Limb (tissue), 2 donors: ENCODE measurements around the gene STAG1.
"Not testable (repeated sequence)": the region's sequence is repeated elsewhere in the genome, so short reads cannot be mapped to it uniquely, and the experiment has no call there.

Source experiments
- DNase-seq, 2 donors: peaks; one replicate each; pipeline ENCODE4 v3.0.0-alpha.2; 2016; ENCODE audit errors: extremely low spot score in 2 of 2

The STAG1 gene

GRCh38 chr3:136650461-136650860, 101.7 kb downstream of the STAG1 start:
- no peak for DNase-seq

- no peak for DNase-seq
Measured at GRCh38 chr3:136645915-136646314, 106.3 kb downstream of the STAG1 start.

- no peak for DNase-seq
Measured at GRCh38 chr3:136644212-136644611, 108.0 kb downstream of the STAG1 start.

- DNase-seq = not testable (repeated sequence)
Measured at GRCh38 chr3:136643380-136643779, 108.8 kb downstream of the STAG1 start.

- no peak for DNase-seq
Measured at GRCh38 chr3:136642711-136643110, 109.5 kb downstream of the STAG1 start.

GRCh38 chr3:136639069-136639468, 113.1 kb downstream of the STAG1 start:
- DNase-seq = no peak

GRCh38 chr3:136637176-136637575, 115.0 kb downstream of the STAG1 start:
- no peak for DNase-seq

- DNase-seq = no peak
Measured at GRCh38 chr3:136634821-136635220, 117.4 kb downstream of the STAG1 start.

GRCh38 chr3:136632625-136633081, 119.5 kb downstream of the STAG1 start:
- DNase-seq = no peak

- no peak for DNase-seq
Measured at GRCh38 chr3:136631424-136631823, 120.8 kb downstream of the STAG1 start.

GRCh38 chr3:136630915-136631314, 121.3 kb downstream of the STAG1 start:
- DNase-seq = no peak

GRCh38 chr3:136626493-136626892, 125.7 kb downstream of the STAG1 start:
- DNase-seq = no peak

- no peak for DNase-seq
Measured at GRCh38 chr3:136624894-136625815, 127.0 kb downstream of the STAG1 start.

- no peak for DNase-seq
Measured at GRCh38 chr3:136624371-136624770, 127.8 kb downstream of the STAG1 start.

- no peak for DNase-seq
Measured at GRCh38 chr3:136621628-136622027, 130.6 kb downstream of the STAG1 start.

- no peak for DNase-seq
Measured at GRCh38 chr3:136620436-136620835, 131.7 kb downstream of the STAG1 start.

- not testable (repeated sequence) for DNase-seq
Measured at GRCh38 chr3:136617969-136618525, 134.1 kb downstream of the STAG1 start.

- no peak for DNase-seq
Measured at GRCh38 chr3:136617198-136617597, 135.0 kb downstream of the STAG1 start.

GRCh38 chr3:136612512-136612911, 139.7 kb downstream of the STAG1 start:
- no peak for DNase-seq

- DNase-seq = no peak
Measured at GRCh38 chr3:136606990-136607389, 145.2 kb downstream of the STAG1 start.

GRCh38 chr3:136606216-136606615, 146.0 kb downstream of the STAG1 start:
- not testable (repeated sequence) for DNase-seq

GRCh38 chr3:136604961-136605360, 147.2 kb downstream of the STAG1 start:
- DNase-seq = no peak

GRCh38 chr3:136602818-136603217, 149.4 kb downstream of the STAG1 start:
- DNase-seq = no peak
